ENCODE data around the gene ENDOV.

DNA sequence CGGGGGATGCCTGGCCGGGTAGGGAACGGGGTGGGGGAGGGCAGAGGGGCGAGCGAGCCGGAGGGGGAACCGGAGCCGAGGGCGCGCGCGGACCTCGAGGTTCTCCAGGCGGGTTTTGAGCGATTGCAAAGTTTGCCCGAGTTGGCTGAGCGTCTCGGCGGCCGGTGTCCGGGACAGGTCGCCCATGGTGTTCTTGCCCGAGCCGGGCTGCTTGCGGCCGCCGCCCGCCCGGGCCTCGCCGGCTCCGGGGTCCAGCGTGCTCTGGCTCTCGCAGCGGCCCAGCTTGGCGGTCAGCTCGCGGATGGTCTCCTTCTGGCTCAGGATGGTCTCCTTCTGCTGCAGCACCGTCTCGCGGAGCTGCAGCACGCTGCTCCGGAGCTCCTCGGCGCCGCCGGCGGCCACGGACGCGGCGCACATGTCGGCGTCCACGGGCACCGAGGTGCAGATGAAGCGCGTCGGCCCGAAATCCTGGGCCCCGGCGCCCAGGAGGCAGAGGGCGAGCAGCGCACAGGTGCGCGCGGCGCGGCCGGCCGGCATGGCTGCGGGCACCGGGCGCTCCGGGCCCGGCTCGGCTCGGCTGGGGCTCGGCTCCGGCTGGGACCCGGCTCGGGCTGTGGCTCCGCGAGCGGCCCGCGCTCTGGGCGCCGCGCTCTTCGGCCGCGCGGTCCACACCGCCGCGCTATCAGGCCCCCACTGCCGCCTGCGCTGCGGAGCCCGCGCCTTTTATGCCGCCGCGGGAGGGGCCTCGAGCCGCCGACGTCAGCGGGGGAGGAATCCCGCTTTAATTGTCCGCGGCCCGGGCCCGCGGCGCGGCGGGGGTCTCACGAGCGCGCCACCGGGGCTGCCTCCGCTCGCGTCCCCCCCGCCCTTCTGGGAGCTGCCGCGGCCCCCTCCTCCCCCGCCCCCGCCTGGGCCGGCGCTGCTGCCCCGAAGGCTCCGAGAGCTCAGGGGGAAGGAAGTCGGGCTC lies 61.2 kb downstream of the ENDOV start, which contains the start of gene NPTX1:
- TF ChIP-seq, protein P1, sequence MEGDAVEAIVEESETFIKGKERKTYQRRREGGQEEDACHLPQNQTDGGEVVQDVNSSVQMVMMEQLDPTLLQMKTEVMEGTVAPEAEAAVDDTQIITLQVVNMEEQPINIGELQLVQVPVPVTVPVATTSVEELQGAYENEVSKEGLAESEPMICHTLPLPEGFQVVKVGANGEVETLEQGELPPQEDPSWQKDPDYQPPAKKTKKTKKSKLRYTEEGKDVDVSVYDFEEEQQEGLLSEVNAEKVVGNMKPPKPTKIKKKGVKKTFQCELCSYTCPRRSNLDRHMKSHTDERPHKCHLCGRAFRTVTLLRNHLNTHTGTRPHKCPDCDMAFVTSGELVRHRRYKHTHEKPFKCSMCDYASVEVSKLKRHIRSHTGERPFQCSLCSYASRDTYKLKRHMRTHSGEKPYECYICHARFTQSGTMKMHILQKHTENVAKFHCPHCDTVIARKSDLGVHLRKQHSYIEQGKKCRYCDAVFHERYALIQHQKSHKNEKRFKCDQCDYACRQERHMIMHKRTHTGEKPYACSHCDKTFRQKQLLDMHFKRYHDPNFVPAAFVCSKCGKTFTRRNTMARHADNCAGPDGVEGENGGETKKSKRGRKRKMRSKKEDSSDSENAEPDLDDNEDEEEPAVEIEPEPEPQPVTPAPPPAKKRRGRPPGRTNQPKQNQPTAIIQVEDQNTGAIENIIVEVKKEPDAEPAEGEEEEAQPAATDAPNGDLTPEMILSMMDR (IDR thresholded peaks at IDR 0.05) = no peak
- no peak for TF ChIP-seq EP300 (IDR thresholded peaks at IDR 0.05)
- TF ChIP-seq POLR2A (IDR thresholded peaks at IDR 0.05; ENCODE audit: low read depth) = no peak
- TF ChIP-seq POLR2AphosphoS5 (IDR thresholded peaks at IDR 0.05) = peak in 1 of 2 donors; percentile 20
